Measurements from ENCODE around the gene RALGPS2. TPM values are rescaled to one million over a fixed set of nuclear protein-coding genes. Genes with fewer than 3 reads are reported as not detected.

Gene RALGPS2
- total RNA-seq, 1 experiment from 2014 or later = 12.7 TPM

DNA sequence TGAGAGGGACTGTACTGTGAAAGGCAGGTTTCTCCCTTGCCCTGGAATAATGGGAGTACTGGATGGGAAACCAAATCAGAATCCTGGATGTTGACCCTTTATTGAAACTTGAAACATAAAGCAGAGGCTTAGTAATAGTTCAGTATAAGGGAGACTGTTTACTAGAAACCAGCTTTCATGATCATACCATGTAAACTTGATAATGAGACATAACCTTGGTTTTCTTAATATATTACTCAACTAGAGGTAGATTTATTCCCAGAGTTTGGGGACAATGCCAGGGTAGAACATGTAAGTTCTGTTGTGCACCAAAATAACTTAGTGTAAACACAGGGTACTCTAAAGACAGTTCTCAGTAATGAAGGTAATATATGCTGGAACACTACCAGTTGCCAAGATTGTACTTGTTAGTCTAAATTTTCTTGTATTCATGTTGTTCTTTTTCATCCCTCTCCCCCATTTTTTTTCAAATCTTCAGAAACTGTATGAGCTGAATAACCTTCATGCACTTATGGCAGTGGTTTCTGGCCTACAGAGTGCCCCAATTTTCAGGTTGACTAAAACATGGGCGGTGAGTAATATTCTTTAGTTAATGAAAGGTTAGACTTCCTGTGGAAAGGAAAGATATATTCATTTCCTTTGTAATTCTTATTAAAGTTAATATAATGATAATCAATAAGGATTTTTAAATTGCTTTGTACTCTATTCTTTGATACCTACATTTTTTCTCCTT lies 96.3 kb downstream of the RALGPS2 start:
- DNase-seq (ENCODE audit: low spot score) = no peak
- intact Hi-C loops (cut with micrococcal nuclease; ENCODE audit: unreplicated experiment) = no loop called here
- Histone ChIP-seq H3K4me3 (ENCODE audit: low read depth, low read length, poor library complexity, severe bottlenecking) (no peak overlapping the region), H3K27me3 (replicated peaks; ENCODE audit: insufficient read depth, low read depth, low read length, poor library complexity) (no peaks in the 10 kb centered on the region), H3K27ac (ENCODE audit: low read depth, low read length, poor library complexity, severe bottlenecking) (no peak overlapping the region), H3K9me3 (ENCODE audit: low read depth, low read length, poor library complexity, severe bottlenecking) (no peaks in the 10 kb centered on the region), H3K4me1 (ENCODE audit: insufficient read depth, low read length, poor library complexity, severe bottlenecking) (no peaks in the 10 kb centered on the region), H3K36me3 (ENCODE audit: insufficient read depth, low read length, poor library complexity, severe bottlenecking) (no peaks in the 10 kb centered on the region)
- CTCF ChIA-PET = no interaction called here
- no TSS peak for BruUV-seq (replicated peaks)
- POLR2A ChIA-PET (ENCODE audit: low non-redundant PET) = no interaction called here
- no peak for TF ChIP-seq EZH2 (IDR thresholded peaks at IDR 0.05; ENCODE audit: borderline replicate concordance, low read depth, low read length, poor library complexity, severe bottlenecking)
- TF ChIP-seq, protein P1, sequence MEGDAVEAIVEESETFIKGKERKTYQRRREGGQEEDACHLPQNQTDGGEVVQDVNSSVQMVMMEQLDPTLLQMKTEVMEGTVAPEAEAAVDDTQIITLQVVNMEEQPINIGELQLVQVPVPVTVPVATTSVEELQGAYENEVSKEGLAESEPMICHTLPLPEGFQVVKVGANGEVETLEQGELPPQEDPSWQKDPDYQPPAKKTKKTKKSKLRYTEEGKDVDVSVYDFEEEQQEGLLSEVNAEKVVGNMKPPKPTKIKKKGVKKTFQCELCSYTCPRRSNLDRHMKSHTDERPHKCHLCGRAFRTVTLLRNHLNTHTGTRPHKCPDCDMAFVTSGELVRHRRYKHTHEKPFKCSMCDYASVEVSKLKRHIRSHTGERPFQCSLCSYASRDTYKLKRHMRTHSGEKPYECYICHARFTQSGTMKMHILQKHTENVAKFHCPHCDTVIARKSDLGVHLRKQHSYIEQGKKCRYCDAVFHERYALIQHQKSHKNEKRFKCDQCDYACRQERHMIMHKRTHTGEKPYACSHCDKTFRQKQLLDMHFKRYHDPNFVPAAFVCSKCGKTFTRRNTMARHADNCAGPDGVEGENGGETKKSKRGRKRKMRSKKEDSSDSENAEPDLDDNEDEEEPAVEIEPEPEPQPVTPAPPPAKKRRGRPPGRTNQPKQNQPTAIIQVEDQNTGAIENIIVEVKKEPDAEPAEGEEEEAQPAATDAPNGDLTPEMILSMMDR (conservative IDR thresholded peaks at IDR 0.05; ENCODE audit: low read depth, low read length) = no peak

DNA sequence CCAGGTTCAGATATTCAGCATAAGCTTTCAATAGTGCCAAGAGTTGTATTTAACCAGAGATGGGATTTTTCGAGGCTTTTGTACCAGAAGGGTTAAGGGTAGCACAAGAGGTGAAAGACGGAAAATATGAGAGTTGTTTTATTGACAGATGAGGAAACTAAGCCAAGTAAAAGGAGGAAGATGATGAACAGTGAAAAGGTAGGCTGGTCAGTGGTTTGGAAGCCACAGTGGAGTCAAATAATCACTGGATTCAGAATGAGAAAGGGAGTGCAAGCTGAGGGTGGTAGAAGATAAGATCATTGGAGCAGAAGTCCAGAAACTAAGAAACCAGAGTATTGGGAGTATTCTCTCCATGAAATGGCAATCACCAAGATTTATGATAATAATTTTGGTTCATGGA lies 100.1 kb downstream of the RALGPS2 start:
- no peak for DNase-seq (ENCODE audit: low spot score)
- Histone ChIP-seq H3K27me3 (replicated peaks; ENCODE audit: insufficient read depth, low read depth, low read length, poor library complexity) (no peaks in the 10 kb centered on the region), H3K4me3 (ENCODE audit: low read depth, low read length, poor library complexity, severe bottlenecking) (no peak overlapping the region), H3K4me1 (ENCODE audit: insufficient read depth, low read length, poor library complexity, severe bottlenecking) (no peaks in the 10 kb centered on the region), H3K9me3 (ENCODE audit: low read depth, low read length, poor library complexity, severe bottlenecking) (no peaks in the 10 kb centered on the region), H3K27ac (ENCODE audit: low read depth, low read length, poor library complexity, severe bottlenecking) (no peak overlapping the region), H3K36me3 (ENCODE audit: insufficient read depth, low read length, poor library complexity, severe bottlenecking) (no peaks in the 10 kb centered on the region)
- no TSS peak for BruUV-seq (replicated peaks)
- intact Hi-C loops (cut with micrococcal nuclease; ENCODE audit: unreplicated experiment) = no loop called here
- TF ChIP-seq, protein P1 (conservative IDR thresholded peaks at IDR 0.05; ENCODE audit: low read depth, low read length) = no peak
- no peak for TF ChIP-seq EZH2 (IDR thresholded peaks at IDR 0.05; ENCODE audit: borderline replicate concordance, low read depth, low read length, poor library complexity, severe bottlenecking)
- ChIA-PET CTCF (no interaction called here), POLR2A (ENCODE audit: low non-redundant PET) (no interaction called here)

DNA sequence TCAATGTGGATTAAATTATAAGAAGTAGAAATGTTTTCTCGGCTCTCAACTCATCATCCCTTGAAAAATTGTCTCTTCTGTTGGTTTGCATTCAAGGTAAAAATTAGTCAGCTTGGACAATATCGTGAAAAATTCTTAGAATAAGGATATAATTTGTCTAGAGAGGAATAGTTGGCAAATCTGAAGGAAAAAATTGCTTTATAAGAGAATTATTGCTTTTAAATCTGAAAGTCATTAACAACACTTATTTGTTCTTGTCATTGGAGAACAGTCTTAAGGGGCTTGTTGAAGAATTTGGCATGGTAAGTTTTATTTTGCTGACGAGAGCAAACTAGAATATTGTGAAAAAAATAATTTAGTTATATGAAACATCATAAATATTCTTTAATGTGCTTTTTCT lies 119.4 kb downstream of the RALGPS2 start:
- no peak for DNase-seq (ENCODE audit: low spot score)
- TF ChIP-seq EZH2 (IDR thresholded peaks at IDR 0.05; ENCODE audit: borderline replicate concordance, low read depth, low read length, poor library complexity, severe bottlenecking) = no peak
- TF ChIP-seq, protein P1 (conservative IDR thresholded peaks at IDR 0.05; ENCODE audit: low read depth, low read length) = no peak
- H3K27me3 ChIP-seq (replicated peaks; ENCODE audit: insufficient read depth, low read depth, low read length, poor library complexity) = no peaks in the 10 kb centered on the region
- no peak overlapping the region for H3K27ac ChIP-seq (ENCODE audit: low read depth, low read length, poor library complexity, severe bottlenecking)
- no peaks in the 10 kb centered on the region for H3K4me1 ChIP-seq (ENCODE audit: insufficient read depth, low read length, poor library complexity, severe bottlenecking)
- POLR2A ChIA-PET (ENCODE audit: low non-redundant PET) = no interaction called here
- no TSS peak for BruUV-seq (replicated peaks)
- CTCF ChIA-PET = no interaction called here
- H3K9me3 ChIP-seq (ENCODE audit: low read depth, low read length, poor library complexity, severe bottlenecking) = no peaks in the 10 kb centered on the region
- H3K4me3 ChIP-seq (ENCODE audit: low read depth, low read length, poor library complexity, severe bottlenecking) = no peak overlapping the region
- intact Hi-C loops (cut with micrococcal nuclease; ENCODE audit: unreplicated experiment) = no loop called here
- no peaks in the 10 kb centered on the region for H3K36me3 ChIP-seq (ENCODE audit: insufficient read depth, low read length, poor library complexity, severe bottlenecking)

All from A673 (cell line).